OCI-LY7 (cell line): ENCODE data around the gene TFCP2L1. TPM values are rescaled to one million over a fixed set of nuclear protein-coding genes. Genes with fewer than 3 reads are reported as not detected.
"Not testable (repeated sequence)": the region's sequence is repeated elsewhere in the genome, so short reads cannot be mapped to it uniquely, and the experiment has no call there.

ENCODE experiments used
- BruUV-seq: library from RNA; stranded (reverse); fragments of 400-500 nt; replicated peaks from 2 replicates; lab custom pipeline; 2021; lab: Mats Ljungman, UMichigan
- CTCF ChIA-PET: fragments of 300-600 bp; sonication (Branson Sonifier 250); formaldehyde crosslinking; loops from one replicate; lab custom pipeline; 2022; ENCODE audit warnings: antibody characterized with exemption; ENCODE audit not compliant: unreplicated experiment; lab: Charles Lee
- POLR2A ChIA-PET: fragments of 300-600 bp; sonication (Branson Sonifier 250); formaldehyde crosslinking; loops from one replicate; lab custom pipeline; 2022; ENCODE audit warnings: antibody characterized with exemption; lab: Charles Lee
- DNase-seq: peaks from one replicate; pipeline ENCODE4 v3.0.0-alpha.2; 2015; ENCODE audit warnings: low spot score
- H2AFZ ChIP-seq: fragments of 200-600 bp; sonication (generic), shearing (Covaris generic); 2 replicates; pipeline ENCODE4 v1.6.1; 2014; ENCODE audit warnings: mild to moderate bottlenecking, antibody characterized with exemption, low read length, moderate library complexity
- H3K27ac ChIP-seq: fragments of 200-600 bp; sonication (generic); 2 replicates; pipeline ENCODE4 v1.5.1; 2014; ENCODE audit warnings: mixed run types, low read depth, mild to moderate bottlenecking, moderate library complexity, low read length, inconsistent platforms; ENCODE audit not compliant: poor library complexity, severe bottlenecking
- H3K36me3 ChIP-seq: fragments of 200-600 bp; sonication (generic); 2 replicates; pipeline ENCODE4 v1.6.1; 2014; ENCODE audit warnings: mild to moderate bottlenecking, antibody characterized with exemption, low read length, moderate library complexity, mixed read lengths; ENCODE audit not compliant: insufficient read depth
- H3K4me1 ChIP-seq: fragments of 200-600 bp; sonication (generic); 2 replicates; pipeline ENCODE4 v1.5.1; 2014; ENCODE audit warnings: mild to moderate bottlenecking, low read length; ENCODE audit not compliant: insufficient read depth, poor library complexity, severe bottlenecking
- H3K4me2 ChIP-seq: fragments of 200-600 bp; sonication (generic); 2 replicates; pipeline ENCODE4 v1.6.1; 2014; ENCODE audit warnings: mild to moderate bottlenecking, low read length
- H3K4me3 ChIP-seq: fragments of 200-600 bp; sonication (generic); 2 replicates; pipeline ENCODE4 v1.5.1; 2014; ENCODE audit warnings: mild to moderate bottlenecking, low read depth, low read length; ENCODE audit not compliant: poor library complexity, severe bottlenecking
- H3K79me2 ChIP-seq: fragments of 200-600 bp; sonication (generic); 2 replicates; pipeline ENCODE4 v1.6.1; 2016; ENCODE audit warnings: low read depth, mild to moderate bottlenecking, low read length, moderate library complexity, mixed read lengths; ENCODE audit not compliant: insufficient read depth
- H3K9me2 ChIP-seq: fragments of 200-600 bp; sonication (generic); 2 replicates; pipeline ENCODE4 v1.6.1; 2016; ENCODE audit warnings: mild to moderate bottlenecking, low read length, mixed read lengths; ENCODE audit not compliant: insufficient read depth
- H3K9me3 ChIP-seq: fragments of 200-600 bp; sonication (generic); 2 replicates; pipeline ENCODE4 v1.6.1; 2014; ENCODE audit warnings: mild to moderate bottlenecking, mixed run types, low read length, mixed read lengths
- H4K20me1 ChIP-seq: fragments of 200-600 bp; sonication (generic); 2 replicates; pipeline ENCODE4 v1.6.1; 2014; ENCODE audit warnings: mild to moderate bottlenecking, antibody characterized with exemption, low read length, moderate library complexity, mixed read lengths; ENCODE audit not compliant: insufficient read depth
- CTCF ChIP-seq: fragments of 200-600 bp; sonication (generic); conservative IDR thresholded peaks from 2 replicates; pipeline ENCODE4 v1.5.1; 2014; ENCODE audit warnings: mild to moderate bottlenecking, antibody characterized with exemption, low read length, moderate library complexity, mixed read lengths
- EZH2phosphoT487 ChIP-seq: fragments of 200-600 bp; sonication (generic); IDR thresholded peaks from 2 replicates; pipeline ENCODE4 v1.6.1; 2018; ENCODE audit warnings: low read depth, borderline replicate concordance, mild to moderate bottlenecking, mixed run types, antibody characterized with exemption, low read length, moderate library complexity, mixed read lengths
- intact Hi-C: fragments of 100-400 bp; cut with micrococcal nuclease; formaldehyde crosslinking; loops from one replicate; pipeline ENCODE4 v1.10.0; 2022; ENCODE audit not compliant: unreplicated experiment
- total RNA-seq, 2 experiments: library from RNA; depleted of rRNA in 1 of 2; stranded (reverse); fragments of >200 nt in 1 of 2; shearing (Covaris generic) in 1 of 2; gene quantifications; 2 replicates each; pipeline ENCODE4 v1.2.3, GENCODE V29; 2014 to 2022

Gene TFCP2L1
- total RNA-seq, 2 experiments from 2014 or later, result 0.06 to 1.4 TPM

- Histone ChIP-seq H3K27ac (no peak overlapping the region), H3K4me2 (no peak overlapping the region), H3K4me1 (no peaks in the 10 kb centered on the region), H3K79me2 (no peaks in the 10 kb centered on the region), H4K20me1 (no peaks in the 10 kb centered on the region), H3K36me3 (no peaks in the 10 kb centered on the region), H3K9me2 (no peaks in the 10 kb centered on the region), H3K9me3 (no peaks in the 10 kb centered on the region), H3K4me3 (no peak overlapping the region), H2AFZ (no peak overlapping the region)
- intact Hi-C loops, result loop anchor here (10.0 kb wide), 1 partner anchor 237 kb away; no protein-coding TSS in a partner anchor
- DNase-seq, result no peak
- TF ChIP-seq CTCF, result no peak
- TF ChIP-seq EZH2phosphoT487, result no peak
- ChIA-PET POLR2A (no interaction called here), CTCF (no interaction called here)
- no TSS peak for BruUV-seq
Measured at GRCh38 chr2:121321476-121321875, 36.5 kb upstream of the TFCP2L1 start.

DNA sequence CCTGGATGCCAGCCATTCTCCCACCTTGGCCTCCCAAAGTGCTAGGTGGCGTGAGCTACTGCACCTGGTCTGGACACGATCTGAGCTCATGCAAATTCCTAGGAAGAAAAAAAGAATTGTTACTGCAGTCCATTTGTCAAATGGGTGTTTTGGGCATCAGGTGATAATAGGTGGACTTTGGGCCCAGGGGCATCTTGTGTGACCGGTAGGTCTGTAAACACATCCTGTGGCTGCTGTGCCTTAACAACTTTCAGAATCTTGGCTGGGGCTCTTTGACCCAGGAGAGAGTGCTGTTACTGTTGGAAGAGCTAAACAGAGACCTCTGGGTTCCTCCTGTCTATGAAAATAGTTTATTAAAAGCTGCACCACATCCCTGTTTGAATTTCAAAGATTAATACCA lies 34.9 kb upstream of the TFCP2L1 start:
- H2AFZ ChIP-seq, result no peak overlapping the region
- TF ChIP-seq EZH2phosphoT487 (no peak), CTCF (no peak)
- no peaks in the 10 kb centered on the region for H4K20me1 ChIP-seq
- intact Hi-C loops, result loop anchor here (10.0 kb wide), 1 partner anchor 235 kb away; no protein-coding TSS in a partner anchor
- no TSS peak for BruUV-seq
- H3K4me1 ChIP-seq, result no peaks in the 10 kb centered on the region
- no peak overlapping the region for H3K4me2 ChIP-seq
- H3K79me2 ChIP-seq, result no peaks in the 10 kb centered on the region
- H3K4me3 ChIP-seq, result no peak overlapping the region
- POLR2A ChIA-PET, result no interaction called here
- H3K36me3 ChIP-seq, result no peaks in the 10 kb centered on the region
- H3K9me2 ChIP-seq, result no peaks in the 10 kb centered on the region
- no peaks in the 10 kb centered on the region for H3K9me3 ChIP-seq
- CTCF ChIA-PET, result no interaction called here
- no peak for DNase-seq
- H3K27ac ChIP-seq, result no peak overlapping the region

DNA sequence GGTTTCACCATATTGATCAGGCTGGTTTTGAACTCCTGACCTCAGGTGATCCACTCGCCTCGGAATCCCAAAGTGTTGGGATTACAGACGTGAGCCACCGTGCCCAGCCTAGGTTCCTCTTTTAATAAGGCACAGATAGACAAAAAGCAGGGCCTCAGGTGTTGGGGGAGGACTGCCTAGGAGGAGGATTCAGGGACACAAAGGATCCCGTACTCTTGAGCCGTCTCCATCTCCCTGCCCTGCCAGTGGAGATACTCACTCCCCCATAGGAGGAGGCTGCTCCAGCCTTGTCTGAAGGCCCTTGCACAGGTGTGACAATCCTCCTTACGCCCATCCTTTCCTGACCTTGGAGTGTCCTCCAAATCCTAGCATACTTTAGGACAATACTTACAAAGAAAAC lies 32.0 kb upstream of the TFCP2L1 start:
- POLR2A ChIA-PET, result no interaction called here

DNA sequence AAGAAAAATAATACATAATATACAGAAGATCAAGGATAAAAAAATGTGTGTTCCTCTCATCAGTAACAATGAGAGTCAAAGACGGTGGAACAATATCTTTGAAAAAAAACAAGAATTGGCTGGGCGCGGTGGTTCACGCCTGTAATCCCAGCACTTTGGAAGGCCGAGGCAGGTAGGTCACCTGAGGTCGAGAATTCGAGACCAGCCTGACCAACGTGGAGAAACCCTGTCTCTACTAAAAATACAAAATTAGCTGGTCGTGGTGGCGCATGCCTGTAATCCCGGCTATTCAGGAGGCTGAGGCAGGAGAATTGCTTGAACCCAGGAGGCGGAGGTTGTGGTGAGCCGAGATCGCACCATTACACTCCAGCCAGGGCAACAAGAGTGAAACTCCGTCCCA lies 28.7 kb upstream of the TFCP2L1 start:
- H3K36me3 ChIP-seq, DNase-seq, H4K20me1 ChIP-seq, H3K9me3 ChIP-seq, H3K4me1 ChIP-seq, intact Hi-C loops, BruUV-seq, H3K4me3 ChIP-seq, H3K79me2 ChIP-seq, H3K27ac ChIP-seq, H2AFZ ChIP-seq, H3K9me2 ChIP-seq, H3K4me2 ChIP-seq: not testable (repeated sequence)
- POLR2A ChIA-PET, result interaction anchor here (0.6 to 0.9 kb wide), 2 partner anchors 15 to 40 kb away, joined by 3 read pairs; no protein-coding TSS in a partner anchor
- CTCF ChIA-PET, result interaction anchor here (0.5 kb wide), 1 partner anchor 85 kb away, joined by 3 read pairs; no protein-coding TSS in a partner anchor

More for the DNA sequence above, 32.0 kb upstream of the TFCP2L1 start:
- intact Hi-C loops, result no loop called here
- DNase-seq, result no peak
- no peaks in the 10 kb centered on the region for H3K36me3 ChIP-seq
- H3K4me3 ChIP-seq, result no peak overlapping the region
- TF ChIP-seq EZH2phosphoT487, result no peak
- TF ChIP-seq CTCF, result no peak
- CTCF ChIA-PET, result no interaction called here
- H3K79me2 ChIP-seq, result no peaks in the 10 kb centered on the region
- no peaks in the 10 kb centered on the region for H3K9me3 ChIP-seq
- H3K27ac ChIP-seq, result no peak overlapping the region
- H2AFZ ChIP-seq, result no peak overlapping the region
- H3K4me2 ChIP-seq, result no peak overlapping the region
- no peaks in the 10 kb centered on the region for H4K20me1 ChIP-seq
- H3K9me2 ChIP-seq, result no peaks in the 10 kb centered on the region
- H3K4me1 ChIP-seq, result no peaks in the 10 kb centered on the region
- BruUV-seq, result no TSS peak
